Measurements from ENCODE around the gene CDKN2AIP.
"Not testable (repeated sequence)": the region's sequence is repeated elsewhere in the genome, so short reads cannot be mapped to it uniquely, and the experiment has no call there.

GRCh38 chr4:183482515-183483095 is 38.2 kb downstream of the CDKN2AIP start:
- not testable (repeated sequence) for TF ChIP-seq CTCF, POLR2A (IDR thresholded peaks at IDR 0.05)
